SIG-M5 treated with dmso at 0.1 percent for 504 hours (cell line): ENCODE data around the gene GPS2.
"Not testable (repeated sequence)": the region's sequence is repeated elsewhere in the genome, so short reads cannot be mapped to it uniquely, and the experiment has no call there.

ENCODE experiments used
- DNase-seq: peaks from one replicate; lab custom pipeline; 2025; ENCODE audit not compliant: unreplicated experiment; lab: John Stamatoyannopoulos, UW

Gene GPS2

GRCh38 chr17:7337600-7337999, 22.4 kb upstream of the GPS2 start:
- DNase-seq = not testable (repeated sequence)

GRCh38 chr17:7336240-7337175, 21.3 kb upstream of the GPS2 start, which contains the start of gene ACAP1:
Gene ACAP1, plus strand, starts transcription at chr17:7336529. Its CDS starts 206 bp downstream, at chr17:7336735.
- DNase-seq = no peak

- not testable (repeated sequence) for DNase-seq
These were observed 20.6 kb upstream of the GPS2 start for GRCh38 chr17:7335765-7336164.

- DNase-seq = no peak
These were observed 19.9 kb upstream of the GPS2 start for GRCh38 chr17:7334938-7335538.

GRCh38 chr17:7332600-7333069, 17.5 kb upstream of the GPS2 start:
- DNase-seq = not testable (repeated sequence)

- no peak for DNase-seq
These were observed 17.0 kb upstream of the GPS2 start for GRCh38 chr17:7332111-7332510.

GRCh38 chr17:7330638-7331015, 15.5 kb upstream of the GPS2 start:
- DNase-seq = no peak

- peak; percentile 80 for DNase-seq
These were observed 15.0 kb upstream of the GPS2 start for GRCh38 chr17:7329997-7330637.

- DNase-seq = peak; percentile 99
These were observed 14.3 kb upstream of the GPS2 start for GRCh38 chr17:7329374-7329996.

GRCh38 chr17:7328840-7329373, 13.7 kb upstream of the GPS2 start, which contains the start of gene NEURL4:
Gene NEURL4, minus strand, starts transcription at chr17:7329335. Its CDS starts 23 bp downstream, at chr17:7329312.
- no peak for DNase-seq

- no peak for DNase-seq
These were observed 12.8 kb upstream of the GPS2 start for GRCh38 chr17:7328009-7328408.

- DNase-seq = no peak
These were observed 12.3 kb upstream of the GPS2 start for GRCh38 chr17:7327501-7327900.

- no peak for DNase-seq
These were observed 11.9 kb upstream of the GPS2 start for GRCh38 chr17:7327056-7327455.

- no peak for DNase-seq
These were observed 11.0 kb upstream of the GPS2 start for GRCh38 chr17:7326186-7326585.

- DNase-seq = no peak
These were observed 9.9 kb upstream of the GPS2 start for GRCh38 chr17:7325031-7325528.

- DNase-seq = no peak
These were observed 9.2 kb upstream of the GPS2 start for GRCh38 chr17:7324438-7324779.

GRCh38 chr17:7323731-7324437, 8.7 kb upstream of the GPS2 start:
- no peak for DNase-seq

GRCh38 chr17:7322520-7323194, 7.5 kb upstream of the GPS2 start:
- no peak for DNase-seq

GRCh38 chr17:7321466-7321865, 6.3 kb upstream of the GPS2 start:
- no peak for DNase-seq
